Measurements from ENCODE around the gene BANF2. TPM values are rescaled to one million over a fixed set of nuclear protein-coding genes. Genes with fewer than 3 reads are reported as not detected.

The BANF2 gene
- total and polyA plus RNA-seq, 2 of the 13 experiments (the other 11 are each of a cell fraction or from before 2014, with no cell fraction given): 0.35 TPM; not detected in 1

DNA sequence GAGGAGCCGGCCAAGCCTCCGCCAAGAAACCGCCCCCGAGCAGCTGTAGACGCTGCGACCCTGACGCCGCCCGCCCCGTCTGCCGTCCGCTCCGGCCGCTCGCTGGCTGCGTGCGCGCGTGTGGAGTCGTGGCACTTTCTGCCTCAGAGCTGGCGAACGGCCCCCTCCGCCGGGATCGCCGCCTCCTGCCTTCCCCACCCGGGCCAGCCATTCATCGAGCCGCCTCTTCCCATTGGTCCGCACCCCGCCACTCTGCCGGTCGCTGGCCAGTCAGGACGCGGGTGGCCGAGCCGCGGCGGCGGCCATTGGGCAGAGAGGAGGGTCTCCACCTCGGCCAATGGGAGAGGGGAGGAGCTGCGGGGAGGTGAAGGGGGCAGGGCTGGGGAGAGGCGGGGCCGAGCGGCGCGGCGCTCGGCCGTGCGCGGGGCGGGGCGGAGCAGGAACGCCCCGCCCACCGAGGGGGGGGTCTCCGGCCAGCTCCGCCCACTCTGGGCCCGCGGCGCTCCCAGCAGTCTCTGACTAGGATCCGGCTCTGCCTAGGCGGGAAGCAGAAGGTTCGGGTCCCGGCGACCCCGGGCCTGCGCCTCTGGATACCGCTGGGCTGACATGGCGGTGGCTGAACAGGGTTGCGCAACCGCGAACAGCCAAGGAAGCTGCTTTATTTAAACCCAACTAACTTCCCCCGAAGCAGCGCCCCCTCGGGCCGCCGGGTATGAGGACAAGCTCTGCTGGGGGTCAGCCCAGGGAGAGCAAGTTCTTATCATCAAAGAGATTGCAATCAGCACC lies 17.5 kb upstream of the BANF2 start, which contains the start of gene RRBP1 (continued):
- TF ChIP-seq, protein P1, sequence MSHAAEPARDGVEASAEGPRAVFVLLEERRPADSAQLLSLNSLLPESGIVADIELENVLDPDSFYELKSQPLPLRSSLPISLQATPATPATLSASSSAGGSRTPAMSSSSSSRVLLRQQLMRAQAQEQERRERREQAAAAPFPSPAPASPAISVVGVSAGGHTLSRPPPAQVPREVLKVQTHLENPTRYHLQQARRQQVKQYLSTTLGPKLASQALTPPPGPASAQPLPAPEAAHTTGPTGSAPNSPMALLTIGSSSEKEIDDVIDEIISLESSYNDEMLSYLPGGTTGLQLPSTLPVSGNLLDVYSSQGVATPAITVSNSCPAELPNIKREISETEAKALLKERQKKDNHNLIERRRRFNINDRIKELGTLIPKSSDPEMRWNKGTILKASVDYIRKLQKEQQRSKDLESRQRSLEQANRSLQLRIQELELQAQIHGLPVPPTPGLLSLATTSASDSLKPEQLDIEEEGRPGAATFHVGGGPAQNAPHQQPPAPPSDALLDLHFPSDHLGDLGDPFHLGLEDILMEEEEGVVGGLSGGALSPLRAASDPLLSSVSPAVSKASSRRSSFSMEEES (CRISPR knock-in tag; IDR thresholded peaks at IDR 0.05): peak; percentile 61; the same call in 1 of the 2 replicates
- TF ChIP-seq ARNT2 (CRISPR knock-in tag; IDR thresholded peaks at IDR 0.05; ENCODE audit: low read depth) (peak; percentile 42), MAF1 (CRISPR knock-in tag; IDR thresholded peaks at IDR 0.05; ENCODE audit: borderline replicate concordance) (peak; percentile 85; the same call in 1 of the 2 replicates), CBX1 (IDR thresholded peaks at IDR 0.05; ENCODE audit: low read depth) (peak; percentile 89), GZF1 (CRISPR knock-in tag; IDR thresholded peaks at IDR 0.05) (no peak), ZNF496 (CRISPR knock-in tag; IDR thresholded peaks at IDR 0.05; ENCODE audit: insufficient replicate concordance) (no peak), SMARCE1 (IDR thresholded peaks at IDR 0.05; ENCODE audit: borderline replicate concordance) (no peak), ZNF652 (CRISPR knock-in tag; IDR thresholded peaks at IDR 0.05; ENCODE audit: borderline replicate concordance, low read depth) (peak; percentile 50), CBFB (CRISPR knock-in tag; IDR thresholded peaks at IDR 0.05) (peak; percentile 75), ONECUT2 (CRISPR knock-in tag; IDR thresholded peaks at IDR 0.05) (no peak), GTF2F1 (IDR thresholded peaks at IDR 0.05; ENCODE audit: low read length) (peak; percentile 75; the same call in 1 of the 2 replicates), RARA (CRISPR knock-in tag; IDR thresholded peaks at IDR 0.05) (peak; percentile 76), PITX1 (CRISPR knock-in tag; IDR thresholded peaks at IDR 0.05) (peak; percentile 88), HNRNPLL (IDR thresholded peaks at IDR 0.05; ENCODE audit: low read depth, low read length, poor library complexity, severe bottlenecking) (peak; percentile 86), RELA (CRISPR knock-in tag; IDR thresholded peaks at IDR 0.05) (0 out of 2 replicates have a peak, but pooled peaks have one; percentile 72), DNMT1 (CRISPR knock-in tag; IDR thresholded peaks at IDR 0.05) (peak; percentile 49), PPARG (CRISPR knock-in tag; conservative IDR thresholded peaks at IDR 0.05) (peak; percentile 39; the same call in 1 of the 2 replicates)
- TF ChIP-seq, protein P2, sequence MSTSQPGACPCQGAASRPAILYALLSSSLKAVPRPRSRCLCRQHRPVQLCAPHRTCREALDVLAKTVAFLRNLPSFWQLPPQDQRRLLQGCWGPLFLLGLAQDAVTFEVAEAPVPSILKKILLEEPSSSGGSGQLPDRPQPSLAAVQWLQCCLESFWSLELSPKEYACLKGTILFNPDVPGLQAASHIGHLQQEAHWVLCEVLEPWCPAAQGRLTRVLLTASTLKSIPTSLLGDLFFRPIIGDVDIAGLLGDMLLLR (CRISPR knock-in tag; IDR thresholded peaks at IDR 0.05): peak; percentile 89
- TF ChIP-seq, protein P3, sequence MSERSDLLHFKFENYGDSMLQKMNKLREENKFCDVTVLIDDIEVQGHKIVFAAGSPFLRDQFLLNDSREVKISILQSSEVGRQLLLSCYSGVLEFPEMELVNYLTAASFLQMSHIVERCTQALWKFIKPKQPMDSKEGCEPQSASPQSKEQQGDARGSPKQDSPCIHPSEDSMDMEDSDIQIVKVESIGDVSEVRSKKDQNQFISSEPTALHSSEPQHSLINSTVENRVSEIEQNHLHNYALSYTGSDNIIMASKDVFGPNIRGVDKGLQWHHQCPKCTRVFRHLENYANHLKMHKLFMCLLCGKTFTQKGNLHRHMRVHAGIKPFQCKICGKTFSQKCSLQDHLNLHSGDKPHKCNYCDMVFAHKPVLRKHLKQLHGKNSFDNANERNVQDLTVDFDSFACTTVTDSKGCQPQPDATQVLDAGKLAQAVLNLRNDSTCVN (CRISPR knock-in tag; IDR thresholded peaks at IDR 0.05; ENCODE audit: borderline replicate concordance): peak; percentile 87
- TF ChIP-seq, protein P4, sequence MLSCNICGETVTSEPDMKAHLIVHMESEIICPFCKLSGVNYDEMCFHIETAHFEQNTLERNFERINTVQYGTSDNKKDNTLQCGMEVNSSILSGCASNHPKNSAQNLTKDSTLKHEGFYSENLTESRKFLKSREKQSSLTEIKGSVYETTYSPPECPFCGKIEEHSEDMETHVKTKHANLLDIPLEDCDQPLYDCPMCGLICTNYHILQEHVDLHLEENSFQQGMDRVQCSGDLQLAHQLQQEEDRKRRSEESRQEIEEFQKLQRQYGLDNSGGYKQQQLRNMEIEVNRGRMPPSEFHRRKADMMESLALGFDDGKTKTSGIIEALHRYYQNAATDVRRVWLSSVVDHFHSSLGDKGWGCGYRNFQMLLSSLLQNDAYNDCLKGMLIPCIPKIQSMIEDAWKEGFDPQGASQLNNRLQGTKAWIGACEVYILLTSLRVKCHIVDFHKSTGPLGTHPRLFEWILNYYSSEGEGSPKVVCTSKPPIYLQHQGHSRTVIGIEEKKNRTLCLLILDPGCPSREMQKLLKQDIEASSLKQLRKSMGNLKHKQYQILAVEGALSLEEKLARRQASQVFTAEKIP (CRISPR knock-in tag; IDR thresholded peaks at IDR 0.05; ENCODE audit: borderline replicate concordance): no peak
- TF ChIP-seq, protein P5, sequence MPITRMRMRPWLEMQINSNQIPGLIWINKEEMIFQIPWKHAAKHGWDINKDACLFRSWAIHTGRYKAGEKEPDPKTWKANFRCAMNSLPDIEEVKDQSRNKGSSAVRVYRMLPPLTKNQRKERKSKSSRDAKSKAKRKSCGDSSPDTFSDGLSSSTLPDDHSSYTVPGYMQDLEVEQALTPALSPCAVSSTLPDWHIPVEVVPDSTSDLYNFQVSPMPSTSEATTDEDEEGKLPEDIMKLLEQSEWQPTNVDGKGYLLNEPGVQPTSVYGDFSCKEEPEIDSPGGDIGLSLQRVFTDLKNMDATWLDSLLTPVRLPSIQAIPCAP (CRISPR knock-in tag; IDR thresholded peaks at IDR 0.05; ENCODE audit: low read depth): no peak
- TF ChIP-seq, protein P6, sequence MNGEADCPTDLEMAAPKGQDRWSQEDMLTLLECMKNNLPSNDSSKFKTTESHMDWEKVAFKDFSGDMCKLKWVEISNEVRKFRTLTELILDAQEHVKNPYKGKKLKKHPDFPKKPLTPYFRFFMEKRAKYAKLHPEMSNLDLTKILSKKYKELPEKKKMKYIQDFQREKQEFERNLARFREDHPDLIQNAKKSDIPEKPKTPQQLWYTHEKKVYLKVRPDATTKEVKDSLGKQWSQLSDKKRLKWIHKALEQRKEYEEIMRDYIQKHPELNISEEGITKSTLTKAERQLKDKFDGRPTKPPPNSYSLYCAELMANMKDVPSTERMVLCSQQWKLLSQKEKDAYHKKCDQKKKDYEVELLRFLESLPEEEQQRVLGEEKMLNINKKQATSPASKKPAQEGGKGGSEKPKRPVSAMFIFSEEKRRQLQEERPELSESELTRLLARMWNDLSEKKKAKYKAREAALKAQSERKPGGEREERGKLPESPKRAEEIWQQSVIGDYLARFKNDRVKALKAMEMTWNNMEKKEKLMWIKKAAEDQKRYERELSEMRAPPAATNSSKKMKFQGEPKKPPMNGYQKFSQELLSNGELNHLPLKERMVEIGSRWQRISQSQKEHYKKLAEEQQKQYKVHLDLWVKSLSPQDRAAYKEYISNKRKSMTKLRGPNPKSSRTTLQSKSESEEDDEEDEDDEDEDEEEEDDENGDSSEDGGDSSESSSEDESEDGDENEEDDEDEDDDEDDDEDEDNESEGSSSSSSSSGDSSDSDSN (CRISPR knock-in tag; IDR thresholded peaks at IDR 0.05): peak; percentile 95

All from HepG2 (cell line).